Activated naive CD4-positive, alpha-beta T cell (primary cell): Measurements from ENCODE around the gene ATL3.
"Not testable (repeated sequence)": the region's sequence is repeated elsewhere in the genome, so short reads cannot be mapped to it uniquely, and the experiment has no call there.

Experiments
- DNase-seq, 4 experiments: peaks; one replicate each; lab custom pipeline; 2025; lab: John Stamatoyannopoulos, UW

The ATL3 gene

GRCh38 chr11:63681321-63682065 is 10.3 kb upstream of the ATL3 start, which contains the start of gene RTN3:
TSS of gene RTN3 (plus strand) at chr11:63681500. CDS start at chr11:63681637, 137 bp downstream.
- DNase-seq: peak; percentile 90 to 98 (median 96)

GRCh38 chr11:63680834-63681320 is 9.7 kb upstream of the ATL3 start:
- no peak for DNase-seq

GRCh38 chr11:63673579-63673978 is 2.4 kb upstream of the ATL3 start:
- no peak for DNase-seq

- no peak for DNase-seq
These were observed 1.9 kb upstream of the ATL3 start for GRCh38 chr11:63672936-63673539.

- DNase-seq: no peak
These were observed 934 bp upstream of the ATL3 start for GRCh38 chr11:63672156-63672463.

GRCh38 chr11:63670433-63671321 is 499 bp downstream of the ATL3 start:
- no peak for DNase-seq

- DNase-seq: no peak
These were observed 1.1 kb downstream of the ATL3 start for GRCh38 chr11:63670096-63670432.

GRCh38 chr11:63667995-63668795 is 3.0 kb downstream of the ATL3 start:
- DNase-seq: no peak

- DNase-seq: no peak
These were observed 4.3 kb downstream of the ATL3 start for GRCh38 chr11:63666874-63667273.

GRCh38 chr11:63663809-63664208 is 7.4 kb downstream of the ATL3 start:
- DNase-seq: no peak

GRCh38 chr11:63660972-63661371 is 10.2 kb downstream of the ATL3 start:
- no peak for DNase-seq

GRCh38 chr11:63652671-63653070 is 18.5 kb downstream of the ATL3 start:
- no peak for DNase-seq

GRCh38 chr11:63643205-63643604 is 28.0 kb downstream of the ATL3 start:
- DNase-seq: no peak

GRCh38 chr11:63641727-63642126 is 29.4 kb downstream of the ATL3 start:
- DNase-seq: no peak

- no peak for DNase-seq
These were observed 31.9 kb downstream of the ATL3 start for GRCh38 chr11:63639199-63639832.

GRCh38 chr11:63638436-63638835 is 32.7 kb downstream of the ATL3 start:
- DNase-seq: not testable (repeated sequence)

- DNase-seq: peak in 3 of 4 experiments; percentile 13 to 56 (median 47)
These were observed 35.3 kb downstream of the ATL3 start for GRCh38 chr11:63635762-63636465.

GRCh38 chr11:63629426-63629825 is 41.8 kb downstream of the ATL3 start:
- DNase-seq: no peak

- DNase-seq: no peak
These were observed 47.5 kb downstream of the ATL3 start for GRCh38 chr11:63623513-63624140.

- DNase-seq: no peak
These were observed 48.9 kb downstream of the ATL3 start for GRCh38 chr11:63622323-63622722.
